BJ (cell line): Measurements from ENCODE around the gene FN1. TPM values are rescaled to one million over a fixed set of nuclear protein-coding genes. Genes with fewer than 3 reads are reported as not detected.

ENCODE experiments used
- CTCF ChIA-PET: fragments of 350-600 bp; formaldehyde crosslinking; extraction: SDS; loops from one replicate; lab custom pipeline; 2021; ENCODE audit warnings: antibody characterized with exemption, inconsistent platforms; lab: Yijun Ruan, JAX
- POLR2A ChIA-PET: fragments of 300-600 bp; sonication (Branson Sonifier 250); formaldehyde crosslinking; extraction: SDS; loops from one replicate; lab custom pipeline; 2021; ENCODE audit warnings: antibody characterized with exemption; lab: Charles Lee
- DNase-seq: peaks from one replicate; pipeline ENCODE4 v3.0.0-alpha.2; 2011; ENCODE audit warnings: low read depth
- H3K27me3 ChIP-seq: 2 replicates; pipeline ENCODE4 v1.6.0; 2011; ENCODE audit warnings: low read length; ENCODE audit not compliant: control insufficient read depth, insufficient read depth
- H3K36me3 ChIP-seq: 2 replicates; pipeline ENCODE4 v1.5.1; 2011; ENCODE audit warnings: low read length; ENCODE audit not compliant: control insufficient read depth, insufficient read depth
- H3K4me3 ChIP-seq: 2 replicates; pipeline ENCODE4 v1.5.1; 2011; ENCODE audit warnings: low read depth, mild to moderate bottlenecking, control low read depth, low read length
- polyA plus RNA-seq: library from polyadenylated mRNA; depleted of rRNA; stranded (reverse); fragments of >200 nt; gene quantifications from 2 replicates; pipeline ENCODE4 v1.2.3, GENCODE V29; 2011
- TF ChIP-seq, protein P1 (sequence below): IDR thresholded peaks from 2 replicates; pipeline ENCODE4 v1.5.1; 2011; ENCODE audit warnings: low read depth, mild to moderate bottlenecking, control low read depth, inconsistent platforms, low read length, moderate library complexity; ENCODE audit not compliant: insufficient read depth

The FN1 gene
- polyA plus RNA-seq, 1 experiment: 5,814 TPM

DNA sequence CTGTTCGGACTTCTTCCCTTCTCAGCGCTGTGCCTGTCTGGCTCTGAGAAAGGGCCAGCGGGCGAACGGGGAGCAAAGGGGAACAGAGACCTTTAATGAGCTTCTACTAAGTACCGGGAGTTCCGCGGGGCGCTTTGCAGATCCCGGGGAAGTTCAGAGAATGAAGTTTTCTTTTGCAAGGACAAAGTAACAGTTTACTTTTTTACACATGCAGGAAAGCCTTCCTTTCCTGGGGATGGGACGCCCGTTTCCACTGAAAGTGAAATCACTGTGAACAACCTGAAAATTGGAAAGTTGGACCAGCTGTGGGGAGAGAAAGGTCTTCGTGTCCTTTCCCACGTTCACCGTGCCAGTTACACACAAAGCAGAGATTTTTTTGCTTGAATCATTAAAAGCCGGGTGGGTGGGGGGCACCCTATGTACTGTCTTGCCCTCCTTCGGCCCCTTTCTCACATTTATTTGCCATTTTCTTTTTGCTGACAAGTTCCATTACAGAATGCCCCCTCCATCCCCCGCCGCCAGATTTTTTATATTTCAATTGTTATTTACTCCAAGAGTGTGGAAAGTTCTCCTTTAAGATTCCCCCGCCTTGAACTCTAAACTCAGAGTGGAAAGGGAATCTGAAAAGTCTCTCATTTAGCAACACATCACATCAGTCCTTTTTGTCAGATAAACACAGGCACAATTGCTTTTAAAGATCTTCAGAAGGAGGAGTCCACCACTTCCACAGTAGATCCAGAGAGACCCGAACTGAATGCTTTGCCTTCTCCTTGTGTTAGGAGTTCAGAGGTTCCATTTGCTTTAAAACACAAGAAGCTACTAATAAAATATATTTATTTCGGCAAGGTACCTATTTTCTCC, 1.1 kb upstream of the FN1 start:
- DNase-seq: no peak
- TF ChIP-seq, protein P1, sequence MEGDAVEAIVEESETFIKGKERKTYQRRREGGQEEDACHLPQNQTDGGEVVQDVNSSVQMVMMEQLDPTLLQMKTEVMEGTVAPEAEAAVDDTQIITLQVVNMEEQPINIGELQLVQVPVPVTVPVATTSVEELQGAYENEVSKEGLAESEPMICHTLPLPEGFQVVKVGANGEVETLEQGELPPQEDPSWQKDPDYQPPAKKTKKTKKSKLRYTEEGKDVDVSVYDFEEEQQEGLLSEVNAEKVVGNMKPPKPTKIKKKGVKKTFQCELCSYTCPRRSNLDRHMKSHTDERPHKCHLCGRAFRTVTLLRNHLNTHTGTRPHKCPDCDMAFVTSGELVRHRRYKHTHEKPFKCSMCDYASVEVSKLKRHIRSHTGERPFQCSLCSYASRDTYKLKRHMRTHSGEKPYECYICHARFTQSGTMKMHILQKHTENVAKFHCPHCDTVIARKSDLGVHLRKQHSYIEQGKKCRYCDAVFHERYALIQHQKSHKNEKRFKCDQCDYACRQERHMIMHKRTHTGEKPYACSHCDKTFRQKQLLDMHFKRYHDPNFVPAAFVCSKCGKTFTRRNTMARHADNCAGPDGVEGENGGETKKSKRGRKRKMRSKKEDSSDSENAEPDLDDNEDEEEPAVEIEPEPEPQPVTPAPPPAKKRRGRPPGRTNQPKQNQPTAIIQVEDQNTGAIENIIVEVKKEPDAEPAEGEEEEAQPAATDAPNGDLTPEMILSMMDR: no peak
- Histone ChIP-seq H3K27me3 (no peaks in the 10 kb centered on the region), H3K4me3 (peak overlapping the region; percentile 53), H3K36me3 (peaks cover 1% of the 10 kb centered on the region; the same call in 1 of the 2 replicates)
- ChIA-PET POLR2A (interaction anchor here (0.6 to 1.3 kb wide), 3 partner anchors 23 to 261 kb away, joined by 3 to 4 read pairs (median 4); no protein-coding TSS in a partner anchor), CTCF (no interaction called here)

DNA sequence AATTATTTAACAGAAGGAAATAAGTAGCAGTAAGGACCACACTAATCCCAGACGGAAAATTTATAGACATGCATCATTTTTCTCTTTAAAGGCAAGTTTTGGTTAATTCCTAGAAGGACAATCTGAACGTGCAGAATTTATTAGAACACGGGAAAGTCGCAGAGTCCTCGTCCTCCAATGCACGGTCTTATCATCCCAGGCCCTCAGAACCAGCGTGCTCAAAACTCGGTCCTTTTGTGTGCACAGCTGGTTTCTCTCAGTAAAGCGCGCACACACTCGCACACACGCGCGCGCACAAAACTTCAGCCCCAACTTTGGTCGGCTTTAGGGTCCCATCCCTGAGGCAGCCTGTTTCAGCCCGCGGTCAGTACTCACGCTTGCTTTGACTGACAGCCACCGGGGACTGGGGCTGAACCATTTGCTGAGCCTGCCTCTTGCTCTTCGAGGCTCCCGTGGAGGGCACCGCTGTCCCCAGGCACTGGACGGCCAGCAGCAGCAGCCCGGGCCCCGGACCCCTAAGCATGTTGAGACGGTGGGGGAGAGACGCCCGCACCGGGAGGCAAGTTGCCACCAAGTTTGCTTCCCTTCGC, 493 bp downstream of the FN1 start:
- CTCF ChIA-PET: no interaction called here
- Histone ChIP-seq H3K36me3 (peaks cover 2% of the 10 kb centered on the region; the same call in 1 of the 2 replicates), H3K4me3 (peak overlapping the region; percentile 98), H3K27me3 (no peaks in the 10 kb centered on the region)
- POLR2A ChIA-PET: interaction anchor here (0.5 to 0.6 kb wide), 2 partner anchors 54 to 258 kb away, joined by 3 to 23 read pairs; no protein-coding TSS in a partner anchor
- TF ChIP-seq, protein P1: no peak
- no peak for DNase-seq

DNA sequence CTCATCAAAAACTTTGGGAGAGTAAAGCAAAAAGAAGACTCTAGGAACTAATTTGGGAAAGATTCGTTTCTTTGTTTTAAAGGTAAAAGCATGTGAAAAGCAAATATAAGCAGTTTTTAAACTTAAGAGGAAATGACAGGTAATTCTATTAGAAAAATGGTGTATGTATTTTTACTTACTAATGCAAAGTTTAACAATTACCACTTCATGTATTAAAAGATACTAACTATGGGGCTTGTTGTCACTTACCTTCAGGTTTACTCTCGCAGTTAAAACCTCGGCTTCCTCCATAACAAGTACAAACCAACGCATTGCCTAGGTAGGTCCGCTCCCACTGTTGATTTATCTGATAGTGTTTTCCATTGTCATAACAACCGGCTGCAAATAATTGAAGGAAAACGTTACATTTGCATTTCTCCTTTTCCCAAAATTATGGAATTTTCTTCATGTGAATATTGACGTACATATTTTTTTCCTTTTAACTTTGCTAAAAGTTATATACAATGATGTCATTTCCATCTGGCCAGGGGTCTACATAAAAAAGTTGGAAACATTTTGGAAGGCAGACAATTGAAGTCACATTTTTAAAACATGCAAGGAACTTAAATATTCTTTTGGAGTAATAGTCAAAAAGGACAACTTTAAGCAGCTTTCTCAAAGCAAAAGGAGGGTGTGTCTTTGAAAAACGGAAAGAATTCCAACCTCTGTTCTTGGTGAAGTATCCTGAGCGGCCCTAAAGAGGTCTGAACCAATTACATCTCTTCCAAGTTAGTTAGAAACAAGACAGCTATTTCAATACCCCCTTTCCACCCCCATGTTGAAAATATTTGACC, 1.2 kb downstream of the FN1 start:
- Histone ChIP-seq H3K27me3 (no peaks in the 10 kb centered on the region), H3K4me3 (peak overlapping the region; percentile 98), H3K36me3 (peaks cover 2% of the 10 kb centered on the region; the same call in 1 of the 2 replicates)
- TF ChIP-seq, protein P1: no peak
- no peak for DNase-seq
- CTCF ChIA-PET: no interaction called here
- POLR2A ChIA-PET: interaction anchor here (0.5 to 0.6 kb wide), 3 partner anchors 53 to 259 kb away, joined by 3 to 23 read pairs (median 3); no protein-coding TSS in a partner anchor

DNA sequence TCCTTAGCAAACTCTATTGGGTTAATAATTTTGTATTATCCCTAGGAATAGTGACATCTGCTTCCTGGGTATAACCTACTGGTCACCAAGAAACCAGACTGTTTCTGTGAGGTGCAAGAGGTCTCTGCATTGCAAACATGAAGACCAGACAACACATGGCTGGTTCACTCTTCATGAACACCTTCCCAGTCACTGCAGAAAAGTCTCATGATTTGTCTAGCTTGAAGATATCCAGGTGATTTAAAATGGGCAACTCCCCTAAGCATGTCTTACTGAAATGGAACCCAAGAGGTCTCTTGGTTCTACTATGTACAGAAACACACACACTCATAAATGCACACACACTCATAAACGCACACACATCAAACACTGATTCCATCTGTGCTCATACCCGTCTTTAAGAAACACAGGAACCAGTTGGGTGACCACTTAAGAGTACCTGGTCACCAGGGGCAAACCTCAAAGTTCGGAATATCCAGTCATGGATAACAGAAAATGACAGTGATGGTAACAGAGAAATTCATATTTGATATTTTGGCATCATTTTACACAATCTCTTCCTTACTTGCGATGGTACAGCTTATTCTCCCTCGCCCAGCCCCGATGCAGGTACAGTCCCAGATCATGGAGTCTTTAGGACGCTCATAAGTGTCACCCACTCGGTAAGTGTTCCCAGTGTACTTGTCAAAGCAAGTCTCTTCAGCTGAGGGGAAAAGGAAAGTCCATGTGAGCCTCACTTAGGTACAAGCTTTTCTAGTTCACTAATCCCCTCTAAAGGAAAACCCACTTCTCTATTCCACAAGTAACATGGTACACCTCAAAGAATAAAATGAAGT, 2.9 kb downstream of the FN1 start:
- no peak for DNase-seq
- Histone ChIP-seq H3K36me3 (peaks cover 8% of the 10 kb centered on the region), H3K27me3 (no peaks in the 10 kb centered on the region), H3K4me3 (peak overlapping the region; percentile 35)
- ChIA-PET POLR2A (no interaction called here), CTCF (interaction anchor here (0.6 to 1.3 kb wide), 5 partner anchors 8 to 498 kb away, joined by 3 to 7 read pairs (median 4); no protein-coding TSS in a partner anchor)
- TF ChIP-seq, protein P1: no peak
